B cell (primary cell): Measurements from ENCODE around the gene COL4A3. TPM values are rescaled to one million over a fixed set of nuclear protein-coding genes. Genes with fewer than 3 reads are reported as not detected.

Experiments
- ATAC-seq: fragments of 200-7000 bp; cut with Tn5 transposase; one replicate; pipeline ENCODE4 v1.10.0; 2021; ENCODE audit warnings: low read depth, mild to moderate bottlenecking, moderate number of reproducible peaks, moderate library complexity
- CTCF ChIA-PET: fragments of 350-600 bp; sonication (Branson Sonifier 250); formaldehyde crosslinking; loops from one replicate; lab custom pipeline; 2021; ENCODE audit warnings: antibody characterized with exemption, inconsistent platforms; lab: Charles Lee
- POLR2A ChIA-PET: fragments of 350-600 bp; sonication (Branson Sonifier 250); formaldehyde crosslinking; loops from one replicate; lab custom pipeline; 2021; ENCODE audit warnings: antibody characterized with exemption; lab: Charles Lee
- DNase-seq: peaks from one replicate; pipeline ENCODE4 v3.0.0; 2013
- H2AFZ ChIP-seq: 2 replicates; pipeline ENCODE4 v1.6.1; 2012; ENCODE audit warnings: mild to moderate bottlenecking, low read depth, low read length; ENCODE audit not compliant: insufficient read depth, poor library complexity, severe bottlenecking
- H3K27ac ChIP-seq, 2 donors: 1 replicate in 1 of 2; 2 replicates in 1 of 2; pipeline ENCODE4 v1.5.1; 2012 to 2013; ENCODE audit warnings: low read length in 2 of 2, mild to moderate bottlenecking in 2 of 2, moderate library complexity in 1 of 2
- H3K27me3 ChIP-seq, 4 experiments: fragments of 200-600 bp in 1 of 4; sonication (generic) in 1 of 4; replicated peaks in 1 of 4; 1 replicate in 2 of 4; 2 replicates in 2 of 4; pipeline versions ENCODE4 v1.6.1 to v1.7.0; 2013 to 2016; ENCODE audit warnings: low read length in 3 of 4, mild to moderate bottlenecking in 2 of 4, mixed read lengths in 1 of 4, moderate library complexity in 1 of 4; ENCODE audit not compliant: insufficient read depth in 4 of 4, control insufficient read depth in 3 of 4; ENCODE audit errors: control extremely low read depth in 1 of 4
- H3K36me3 ChIP-seq, 2 experiments: replicated peaks in 1 of 2; 1 replicate in 1 of 2; 2 replicates in 1 of 2; pipeline versions ENCODE4 v1.6.1 to v1.7.1; 2013; ENCODE audit warnings: low read length in 1 of 2; ENCODE audit not compliant: insufficient read depth in 2 of 2, control insufficient read depth in 1 of 2; ENCODE audit errors: control extremely low read depth in 1 of 2, extremely low read depth in 1 of 2
- H3K4me1 ChIP-seq, 2 donors: fragments of 200-600 bp in 1 of 2; sonication (generic) in 1 of 2; 1 replicate in 1 of 2; 2 replicates in 1 of 2; pipeline versions ENCODE4 v1.5.1 to v1.6.1; 2013 to 2017; ENCODE audit warnings: low read length in 2 of 2; ENCODE audit not compliant: control insufficient read depth in 2 of 2, insufficient read depth in 2 of 2
- H3K4me2 ChIP-seq: replicated peaks from 2 replicates; pipeline ENCODE3; 2012; ENCODE audit warnings: mild to moderate bottlenecking, low read depth, low read length; ENCODE audit not compliant: poor library complexity, severe bottlenecking
- H3K4me3 ChIP-seq, 5 experiments: fragments of 200-600 bp in 1 of 5; sonication (generic) in 1 of 5; 1 replicate in 3 of 5; 2 replicates in 2 of 5; pipeline versions ENCODE4 v1.5.1 to v1.7.0; 2011 to 2016; ENCODE audit warnings: low read length in 4 of 5, mild to moderate bottlenecking in 4 of 5, low read depth in 2 of 5, control low read depth in 1 of 5, moderate library complexity in 1 of 5; ENCODE audit not compliant: insufficient read depth in 1 of 5; ENCODE audit errors: control extremely low read depth in 1 of 5, extremely low read depth in 1 of 5
- H3K79me2 ChIP-seq: fragments of 200-600 bp; sonication (generic); one replicate; pipeline ENCODE4 v1.6.0; 2016; ENCODE audit warnings: low read length; ENCODE audit not compliant: control insufficient read depth, insufficient read depth
- H3K9ac ChIP-seq: fragments of 200-600 bp; sonication (generic); 2 replicates; pipeline ENCODE4 v1.6.1; 2017; ENCODE audit warnings: mild to moderate bottlenecking, low read length, moderate library complexity
- H3K9me3 ChIP-seq, 3 donors: one replicate each; pipeline versions ENCODE4 v1.6.1 to v1.7.1; 2013; ENCODE audit warnings: low read length in 2 of 3; ENCODE audit not compliant: control insufficient read depth in 2 of 3, insufficient read depth in 1 of 3; ENCODE audit errors: control extremely low read depth in 1 of 3
- H4K20me1 ChIP-seq: 2 replicates; pipeline ENCODE4 v1.6.0; 2012; ENCODE audit warnings: mild to moderate bottlenecking, low read length; ENCODE audit not compliant: insufficient read depth, control insufficient read depth, poor library complexity, severe bottlenecking
- H3K27ac Mint-ChIP-seq: one replicate; pipeline ENCODE4 v1.8.0; 2021; ENCODE audit warnings: mixed read lengths
- H3K27me3 Mint-ChIP-seq: one replicate; pipeline ENCODE4 v1.8.0; 2021; ENCODE audit warnings: mixed read lengths
- H3K4me1 Mint-ChIP-seq: one replicate; pipeline ENCODE4 v1.8.0; 2021; ENCODE audit warnings: mixed read lengths
- H3K4me3 Mint-ChIP-seq: one replicate; pipeline ENCODE4 v1.8.0; 2021; ENCODE audit warnings: mixed read lengths
- H3K9me3 Mint-ChIP-seq: one replicate; pipeline ENCODE4 v1.8.0; 2022; ENCODE audit warnings: mixed read lengths; ENCODE audit not compliant: insufficient read depth
- EZH2 ChIP-seq: IDR thresholded peaks from 2 replicates; pipeline ENCODE4 v1.6.1; 2012; ENCODE audit warnings: borderline replicate concordance, low read depth, mild to moderate bottlenecking, moderate library complexity, low read length; ENCODE audit not compliant: insufficient read depth, poor library complexity, severe bottlenecking
- WGBS: methylation state at CpG from one replicate; pipeline ENCODE4 v1.1.5; 2013; ENCODE audit warnings: missing lambda C conversion rate; ENCODE audit not compliant: insufficient coverage; 5-methylcytosine and 5-hydroxymethylcytosine counted together
- intact Hi-C: fragments of 100-400 bp; cut with micrococcal nuclease; formaldehyde crosslinking; loops from one replicate; pipeline ENCODE4 v1.10.0; 2022
- polyA plus RNA-seq: library from polyadenylated mRNA; depleted of rRNA; stranded (reverse); fragments of >200 nt; gene quantifications from 2 replicates; pipeline ENCODE4 v1.2.3, GENCODE V29; 2012
- total RNA-seq, 2 donors: library from RNA; stranded (reverse); fragments of 120-200 nt in 1 of 2; gene quantifications; 1 replicate in 1 of 2; 2 replicates in 1 of 2; pipeline versions ENCODE4 v1.2.3 to v1.2.4, GENCODE V29; 2013 to 2022
- TF ChIP-seq, protein P1 (sequence below): fragments of 200-600 bp; IDR thresholded peaks from one replicate; pipeline ENCODE4 v1.8.0; 2022; ENCODE audit warnings: antibody characterized with exemption, mild to moderate bottlenecking

Gene COL4A3
- total and polyA plus RNA-seq, 2 donors (not counting 1 experiment from before 2014, with no cell fraction given), result 33.4 to 45.9 TPM

DNA sequence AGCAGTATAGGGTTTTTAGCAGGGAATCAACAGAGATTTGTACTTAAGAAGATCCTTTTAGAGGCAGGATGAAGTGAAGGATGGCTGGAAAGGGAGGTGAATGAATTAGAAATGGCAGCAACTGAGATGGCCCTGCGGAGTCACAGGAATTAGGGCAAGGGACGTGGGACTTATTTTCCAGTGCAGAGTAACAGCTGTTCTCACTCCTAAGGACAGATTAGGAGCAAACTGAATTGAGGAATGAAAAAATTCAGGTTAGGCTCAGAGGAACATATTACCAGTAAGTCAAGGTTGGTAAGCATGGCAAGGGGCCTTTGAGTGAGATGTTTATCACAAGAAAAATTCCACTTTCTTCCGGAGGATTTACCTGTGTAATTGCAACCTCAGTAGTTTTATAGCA lies 34.4 kb downstream of the COL4A3 start:
- no peak overlapping the region for H3K4me3 Mint-ChIP-seq
- no peak overlapping the region for H3K9ac ChIP-seq
- TF ChIP-seq EZH2, result no peak
- TF ChIP-seq, protein P1, sequence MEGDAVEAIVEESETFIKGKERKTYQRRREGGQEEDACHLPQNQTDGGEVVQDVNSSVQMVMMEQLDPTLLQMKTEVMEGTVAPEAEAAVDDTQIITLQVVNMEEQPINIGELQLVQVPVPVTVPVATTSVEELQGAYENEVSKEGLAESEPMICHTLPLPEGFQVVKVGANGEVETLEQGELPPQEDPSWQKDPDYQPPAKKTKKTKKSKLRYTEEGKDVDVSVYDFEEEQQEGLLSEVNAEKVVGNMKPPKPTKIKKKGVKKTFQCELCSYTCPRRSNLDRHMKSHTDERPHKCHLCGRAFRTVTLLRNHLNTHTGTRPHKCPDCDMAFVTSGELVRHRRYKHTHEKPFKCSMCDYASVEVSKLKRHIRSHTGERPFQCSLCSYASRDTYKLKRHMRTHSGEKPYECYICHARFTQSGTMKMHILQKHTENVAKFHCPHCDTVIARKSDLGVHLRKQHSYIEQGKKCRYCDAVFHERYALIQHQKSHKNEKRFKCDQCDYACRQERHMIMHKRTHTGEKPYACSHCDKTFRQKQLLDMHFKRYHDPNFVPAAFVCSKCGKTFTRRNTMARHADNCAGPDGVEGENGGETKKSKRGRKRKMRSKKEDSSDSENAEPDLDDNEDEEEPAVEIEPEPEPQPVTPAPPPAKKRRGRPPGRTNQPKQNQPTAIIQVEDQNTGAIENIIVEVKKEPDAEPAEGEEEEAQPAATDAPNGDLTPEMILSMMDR, result no peak
- H3K79me2 ChIP-seq, result no peaks in the 10 kb centered on the region
- no peaks in the 10 kb centered on the region for H3K36me3 ChIP-seq
- H3K4me3 ChIP-seq, result no peak overlapping the region
- no peaks in the 10 kb centered on the region for H3K27me3 ChIP-seq
- 83% methylated on average over 2 of the region's 3 CpGs for WGBS
- CTCF ChIA-PET, result interaction anchor here (1.8 kb wide), 1 partner anchor 40 kb away, joined by 4 read pairs; no protein-coding TSS in a partner anchor
- intact Hi-C loops, result no loop called here
- no peaks in the 10 kb centered on the region for H3K27me3 Mint-ChIP-seq
- DNase-seq (no peak), ATAC-seq (no peak)
- H3K4me1 ChIP-seq, result no peaks in the 10 kb centered on the region
- no peaks in the 10 kb centered on the region for H3K4me1 Mint-ChIP-seq
- no peak overlapping the region for H3K27ac ChIP-seq
- no peaks in the 10 kb centered on the region for H3K9me3 Mint-ChIP-seq
- H4K20me1 ChIP-seq, result no peaks in the 10 kb centered on the region
- H3K9me3 ChIP-seq, result no peaks in the 10 kb centered on the region
- no peak overlapping the region for H3K27ac Mint-ChIP-seq
- H3K4me2 ChIP-seq, result no peak overlapping the region
- POLR2A ChIA-PET, result no interaction called here
- no peak overlapping the region for H2AFZ ChIP-seq

GRCh38 chr2:227201771-227202170 lies 37.3 kb downstream of the COL4A3 start:
- no peaks in the 10 kb centered on the region for H4K20me1 ChIP-seq
- no peaks in the 10 kb centered on the region for H3K9me3 ChIP-seq
- ChIA-PET CTCF (no interaction called here), POLR2A (no interaction called here)
- H3K4me1 ChIP-seq, result no peaks in the 10 kb centered on the region
- ATAC-seq (no peak), DNase-seq (no peak)
- TF ChIP-seq, protein P1, result no peak
- TF ChIP-seq EZH2, result no peak
- Mint-ChIP-seq H3K27me3 (no peaks in the 10 kb centered on the region), H3K9me3 (no peaks in the 10 kb centered on the region), H3K27ac (no peak overlapping the region), H3K4me1 (no peaks in the 10 kb centered on the region), H3K4me3 (no peak overlapping the region)
- intact Hi-C loops, result no loop called here
- no peaks in the 10 kb centered on the region for H3K36me3 ChIP-seq
- no CpG with 5 or more reads among the region's 2 CpGs for WGBS
- no peak overlapping the region for H2AFZ ChIP-seq
- no peak overlapping the region for H3K9ac ChIP-seq
- H3K79me2 ChIP-seq, result no peaks in the 10 kb centered on the region
- no peaks in the 10 kb centered on the region for H3K27me3 ChIP-seq
- no peak overlapping the region for H3K4me3 ChIP-seq
- H3K4me2 ChIP-seq, result no peak overlapping the region
- no peak overlapping the region for H3K27ac ChIP-seq
